Left lung (tissue), 10 donors: ENCODE data around the gene ATG4B. TPM values are rescaled to one million over a fixed set of nuclear protein-coding genes. Genes with fewer than 3 reads are reported as not detected.
A peak's percentile ranks its signal among the peaks of the same experiment; 100 is the strongest.

ENCODE experiments used
- ATAC-seq: fragments of 200-7000 bp; cut with Tn5 transposase; one replicate; pipeline ENCODE4 v1.9.1; 2020; ENCODE audit warnings: moderate library complexity
- DNase-seq, 4 donors: peaks; one replicate each; pipeline ENCODE4 v3.0.0-alpha.2; 2013 to 2020
- H3K27ac ChIP-seq, 2 donors: fragments of 200-600 bp; sonication (generic) in 1 of 2; one replicate each; pipeline versions ENCODE4 v1.5.0 to v1.8.0; 2020 to 2021
- H3K27me3 ChIP-seq, 2 donors: fragments of 200-600 bp; sonication (generic) in 1 of 2; one replicate each; pipeline versions ENCODE4 v1.5.0 to v1.8.0; 2020 to 2021
- H3K36me3 ChIP-seq, 2 donors: fragments of 200-600 bp; sonication (generic) in 1 of 2; one replicate each; pipeline versions ENCODE4 v1.5.0 to v1.8.0; 2020 to 2021
- H3K4me1 ChIP-seq, 2 donors: fragments of 200-600 bp; one replicate each; pipeline ENCODE4 v1.8.0; 2021
- H3K4me3 ChIP-seq, 2 donors: fragments of 200-600 bp; sonication (generic) in 1 of 2; one replicate each; pipeline versions ENCODE4 v1.5.0 to v1.8.0; 2020 to 2021; ENCODE audit warnings: mild to moderate bottlenecking in 1 of 2
- H3K9me3 ChIP-seq, 2 donors: fragments of 200-600 bp; sonication (generic) in 1 of 2; one replicate each; pipeline versions ENCODE4 v1.5.0 to v1.8.0; 2020 to 2021
- intact Hi-C, 2 donors: fragments of 100-400 bp; cut with DNase I; formaldehyde crosslinking; loops; one replicate each; pipeline versions ENCODE4 v1.11.2 to v1.14.2; 2022
- polyA plus RNA-seq, 6 donors: library from polyadenylated mRNA; unstranded; fragments of 120-200 nt; gene quantifications; one replicate each; pipeline ENCODE4 v1.2.1, GENCODE V29; 2013; ENCODE audit not compliant: insufficient read length in 6 of 6
- total RNA-seq, 2 donors: library from RNA; stranded (reverse); fragmentation: NEBNext Ultra II Directional; extraction: Animal tissue kit (Norgen Biotek cat#: 25700); gene quantifications; one replicate each; pipeline ENCODE4 v1.2.1, GENCODE V29; 2021
- TF ChIP-seq, protein P1 (sequence below), 2 donors: fragments of 200-600 bp; sonication (generic) in 1 of 2; IDR thresholded peaks; one replicate each; pipeline versions ENCODE4 v1.5.0 to v1.8.0; 2021; ENCODE audit warnings: antibody characterized with exemption in 2 of 2
- donor health status: DM: no; HTN: yes; CAD: no.
- donor health status: DM: no; HTN: no; CAD: no.

The ATG4B gene
- total and polyA plus RNA-seq, 8 donors = 60.5 to 98.3 (median 79.3) TPM

DNA sequence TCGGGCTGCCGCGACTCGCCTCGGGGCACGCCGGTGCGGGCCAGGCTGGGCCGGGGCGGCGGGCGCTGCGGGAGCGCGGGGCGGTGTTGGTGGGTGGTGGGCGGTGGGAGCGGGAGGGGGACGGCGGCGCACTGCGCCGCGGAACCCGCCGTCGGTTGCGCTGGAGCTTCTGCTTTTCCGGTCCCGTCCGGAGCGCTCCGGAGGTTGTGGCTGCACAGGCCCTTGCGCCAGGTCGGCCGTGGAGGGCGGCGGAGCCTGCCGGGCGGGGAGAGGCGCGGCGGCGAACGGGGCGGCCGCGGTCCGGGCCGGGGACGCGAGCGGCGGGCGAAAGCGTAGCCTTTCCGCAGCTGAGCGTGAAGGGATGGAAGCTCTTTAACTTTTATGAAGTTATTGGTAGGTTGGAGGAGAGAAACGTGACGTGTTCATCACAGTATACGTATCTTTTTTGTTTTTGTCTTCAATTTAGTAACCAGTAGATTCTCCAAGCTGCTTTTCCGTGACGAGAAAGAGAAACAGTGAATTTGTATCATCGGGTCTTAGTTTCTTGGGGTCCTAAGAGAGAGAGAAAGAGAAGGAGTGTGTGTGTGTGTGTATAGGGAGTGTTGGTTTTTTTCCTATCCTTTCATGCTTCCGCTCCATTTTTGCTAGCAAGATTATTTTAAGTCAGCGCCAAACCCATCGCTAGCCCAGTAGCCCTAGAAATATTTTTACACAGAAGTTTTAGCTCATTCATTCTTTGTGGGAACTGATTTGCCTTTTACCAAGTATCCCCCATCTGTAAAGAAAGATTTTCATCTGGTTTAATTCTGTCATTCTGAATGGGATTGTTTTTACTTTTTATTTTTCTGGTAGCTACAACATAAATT, 535 bp downstream of the ATG4B start:
- Histone ChIP-seq H3K4me3 (peak overlapping the region; percentile 71 to 85), H3K27ac (peak overlapping the region; percentile 98 to 99), H3K27me3 (no peaks in the 10 kb centered on the region), H3K36me3 (peaks cover 0 to 16% of the 10 kb centered on the region in 2 donors), H3K4me1 (peaks cover 20 to 45% of the 10 kb centered on the region in 2 donors), H3K9me3 (no peaks in the 10 kb centered on the region)
- ATAC-seq (peak; percentile 3), DNase-seq (peak in 1 of 4 donors; percentile 42)
- TF ChIP-seq, protein P1, sequence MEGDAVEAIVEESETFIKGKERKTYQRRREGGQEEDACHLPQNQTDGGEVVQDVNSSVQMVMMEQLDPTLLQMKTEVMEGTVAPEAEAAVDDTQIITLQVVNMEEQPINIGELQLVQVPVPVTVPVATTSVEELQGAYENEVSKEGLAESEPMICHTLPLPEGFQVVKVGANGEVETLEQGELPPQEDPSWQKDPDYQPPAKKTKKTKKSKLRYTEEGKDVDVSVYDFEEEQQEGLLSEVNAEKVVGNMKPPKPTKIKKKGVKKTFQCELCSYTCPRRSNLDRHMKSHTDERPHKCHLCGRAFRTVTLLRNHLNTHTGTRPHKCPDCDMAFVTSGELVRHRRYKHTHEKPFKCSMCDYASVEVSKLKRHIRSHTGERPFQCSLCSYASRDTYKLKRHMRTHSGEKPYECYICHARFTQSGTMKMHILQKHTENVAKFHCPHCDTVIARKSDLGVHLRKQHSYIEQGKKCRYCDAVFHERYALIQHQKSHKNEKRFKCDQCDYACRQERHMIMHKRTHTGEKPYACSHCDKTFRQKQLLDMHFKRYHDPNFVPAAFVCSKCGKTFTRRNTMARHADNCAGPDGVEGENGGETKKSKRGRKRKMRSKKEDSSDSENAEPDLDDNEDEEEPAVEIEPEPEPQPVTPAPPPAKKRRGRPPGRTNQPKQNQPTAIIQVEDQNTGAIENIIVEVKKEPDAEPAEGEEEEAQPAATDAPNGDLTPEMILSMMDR (IDR thresholded peaks at IDR 0.05) = no peak
- intact Hi-C loops = no loop called here

DNA sequence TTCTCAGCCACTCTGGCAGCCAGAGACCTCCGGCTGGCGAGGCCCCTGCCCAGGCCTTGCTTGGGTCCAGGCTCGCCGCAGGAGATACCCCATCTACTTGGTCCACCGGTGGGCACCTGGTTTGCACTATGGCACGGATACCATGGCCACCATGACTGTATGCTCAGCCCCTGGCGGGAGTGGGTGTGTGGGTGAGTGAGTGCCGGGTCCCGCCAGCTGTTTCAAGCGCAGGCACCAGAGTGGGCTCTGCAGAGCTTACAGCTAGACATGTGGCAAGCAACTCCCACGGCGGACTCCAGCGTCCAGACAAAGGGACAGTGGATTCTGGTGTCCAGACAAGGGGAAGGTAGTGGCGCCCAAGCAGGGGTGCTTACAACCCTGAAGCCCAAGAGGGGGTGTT, 1.4 kb downstream of the ATG4B start:
- Histone ChIP-seq H3K4me3 (peak overlapping the region in 1 of 2 donors; percentile 85), H3K4me1 (peaks cover 20 to 45% of the 10 kb centered on the region in 2 donors), H3K27me3 (no peaks in the 10 kb centered on the region), H3K36me3 (peaks cover 0 to 7% of the 10 kb centered on the region in 2 donors), H3K27ac (no peak overlapping the region), H3K9me3 (no peaks in the 10 kb centered on the region)
- peak in 1 of 4 donors; percentile 60 for DNase-seq
- intact Hi-C loops = no loop called here
- TF ChIP-seq, protein P1 (IDR thresholded peaks at IDR 0.05) = no peak
- no peak for ATAC-seq

DNA sequence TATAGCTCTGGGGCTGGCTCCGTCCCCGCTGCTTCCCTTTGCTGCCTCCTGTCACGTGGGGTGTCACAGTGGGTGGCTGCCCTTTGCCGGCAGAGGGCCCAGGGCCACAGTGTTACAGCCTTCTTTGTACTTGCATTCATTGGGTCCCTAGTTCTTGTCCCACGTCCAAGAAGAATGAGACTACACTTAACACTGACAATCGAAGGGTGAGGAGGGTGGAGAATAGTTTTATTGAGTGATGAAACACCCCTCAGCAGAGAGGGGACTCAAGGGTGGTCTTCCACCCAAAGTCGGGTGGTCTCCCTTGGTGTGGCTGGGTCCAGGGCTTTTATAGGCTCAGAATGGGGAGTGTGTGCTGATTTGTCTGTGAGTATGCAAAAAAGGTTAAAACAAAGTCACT, 1.9 kb downstream of the ATG4B start:
- Histone ChIP-seq H3K4me3 (no peak overlapping the region), H3K9me3 (no peaks in the 10 kb centered on the region), H3K27ac (no peak overlapping the region), H3K27me3 (no peaks in the 10 kb centered on the region), H3K4me1 (peaks cover 20 to 45% of the 10 kb centered on the region in 2 donors), H3K36me3 (peaks cover 0 to 4% of the 10 kb centered on the region in 2 donors)
- TF ChIP-seq, protein P1 (IDR thresholded peaks at IDR 0.05) = no peak
- no peak for ATAC-seq
- intact Hi-C loops = no loop called here
- DNase-seq = no peak

DNA sequence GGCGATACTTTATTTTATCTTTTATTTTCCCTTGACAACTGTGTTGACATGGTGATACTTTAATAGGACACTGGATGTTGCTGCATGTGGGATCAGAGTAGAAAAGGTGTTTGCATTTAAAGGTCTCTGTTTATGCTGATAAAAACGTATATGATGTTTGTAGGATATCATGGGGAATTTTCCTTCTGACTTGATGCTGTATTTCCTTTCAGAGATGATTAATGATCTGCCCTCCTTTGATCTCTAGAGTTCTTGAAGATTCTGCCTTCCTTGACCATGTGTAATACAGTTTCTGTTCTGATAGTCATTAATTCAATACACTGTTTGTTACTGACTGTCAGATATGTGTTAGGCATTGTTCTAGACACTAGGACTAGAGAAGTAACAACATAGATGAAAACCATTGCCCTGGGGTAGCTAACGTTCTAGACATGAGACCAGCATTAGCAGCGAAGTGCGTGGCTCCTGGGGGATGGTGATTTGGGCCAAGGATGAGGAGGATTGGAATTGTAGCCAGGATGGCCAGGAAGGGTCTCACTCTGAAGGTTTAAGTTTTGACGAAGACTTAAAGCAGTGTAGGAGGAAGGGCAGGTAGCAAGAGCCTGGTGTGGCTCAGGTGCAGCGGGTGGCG, 2.8 kb downstream of the ATG4B start:
- Histone ChIP-seq H3K27ac (no peak overlapping the region), H3K4me1 (peaks cover 20 to 42% of the 10 kb centered on the region in 2 donors), H3K9me3 (no peaks in the 10 kb centered on the region), H3K4me3 (no peak overlapping the region), H3K27me3 (no peaks in the 10 kb centered on the region), H3K36me3 (peaks cover 0 to 4% of the 10 kb centered on the region in 2 donors)
- DNase-seq (no peak), ATAC-seq (no peak)
- TF ChIP-seq, protein P1 (IDR thresholded peaks at IDR 0.05) = no peak
- intact Hi-C loops = no loop called here

- H3K27me3 ChIP-seq = no peaks in the 10 kb centered on the region
- H3K4me1 ChIP-seq = peaks cover 13 to 41% of the 10 kb centered on the region in 2 donors
- ATAC-seq (no peak), DNase-seq (no peak)
- H3K36me3 ChIP-seq = peaks cover 0 to 4% of the 10 kb centered on the region in 2 donors
- no peaks in the 10 kb centered on the region for H3K9me3 ChIP-seq
- intact Hi-C loops = no loop called here
- TF ChIP-seq, protein P1 (IDR thresholded peaks at IDR 0.05) = no peak
- no peak overlapping the region for H3K27ac ChIP-seq
- no peak overlapping the region for H3K4me3 ChIP-seq
These were observed 4.1 kb downstream of the ATG4B start for GRCh38 chr2:241641631-241642030.
